ELR (cell line): ENCODE data around the gene CHGA.

Experiments used
- DNase-seq: peaks from one replicate; pipeline ENCODE4 v3.0.0-alpha.2; 2015; ENCODE audit warnings: low read depth

Gene CHGA

GRCh38 chr14:92922883-92923743 lies at the start of gene CHGA:
CHGA (plus strand) TSS chr14:92923150; CDS start chr14:92923360, 210 bp downstream.
- DNase-seq: peak; percentile 30

- DNase-seq: no peak
These were observed 47.8 kb upstream of the CHGA start for GRCh38 chr14:92874962-92875661.

- DNase-seq: no peak
These were observed 45.1 kb upstream of the CHGA start for GRCh38 chr14:92877757-92878431.

- no peak for DNase-seq
These were observed 42.6 kb upstream of the CHGA start for GRCh38 chr14:92880351-92880750.

GRCh38 chr14:92880851-92881250 lies 42.1 kb upstream of the CHGA start:
- peak; percentile 32 for DNase-seq

- DNase-seq: no peak
These were observed 39.9 kb upstream of the CHGA start for GRCh38 chr14:92883066-92883465.

GRCh38 chr14:92884410-92884809 lies 38.5 kb upstream of the CHGA start:
- no peak for DNase-seq

- no peak for DNase-seq
These were observed 37.5 kb upstream of the CHGA start for GRCh38 chr14:92885279-92886061.

GRCh38 chr14:92886337-92886736 lies 36.6 kb upstream of the CHGA start:
- no peak for DNase-seq

- no peak for DNase-seq
These were observed 35.8 kb upstream of the CHGA start for GRCh38 chr14:92887157-92887556.

GRCh38 chr14:92888896-92889295 lies 34.1 kb upstream of the CHGA start:
- no peak for DNase-seq

- no peak for DNase-seq
These were observed 31.9 kb upstream of the CHGA start for GRCh38 chr14:92890830-92891588.

GRCh38 chr14:92892589-92892988 lies 30.4 kb upstream of the CHGA start:
- DNase-seq: peak; percentile 28

GRCh38 chr14:92895352-92895878 lies 27.5 kb upstream of the CHGA start:
- DNase-seq: no peak

GRCh38 chr14:92897922-92898565 lies 24.9 kb upstream of the CHGA start:
- no peak for DNase-seq

- no peak for DNase-seq
These were observed 24.3 kb upstream of the CHGA start for GRCh38 chr14:92898566-92899131.

GRCh38 chr14:92900660-92901059 lies 22.3 kb upstream of the CHGA start:
- DNase-seq: peak; percentile 18

- no peak for DNase-seq
These were observed 20.8 kb upstream of the CHGA start for GRCh38 chr14:92902191-92902590.

GRCh38 chr14:92902726-92903125 lies 20.2 kb upstream of the CHGA start:
- no peak for DNase-seq

GRCh38 chr14:92903359-92903758 lies 19.6 kb upstream of the CHGA start:
- no peak for DNase-seq
